Activated naive CD8-positive, alpha-beta T cell treated with anti-CD3 and anti-CD28 coated beads, Interleukin-2, amount 50 U/mL, for 16 hours (primary cell): ENCODE measurements around the gene MYLK.

Experiments
- DNase-seq: peaks from one replicate; pipeline ENCODE4 v3.0.0-alpha.2; 2020; ENCODE audit warnings: low read depth, low spot score

Gene MYLK

GRCh38 chr3:123819949-123820348 is 64.2 kb downstream of the MYLK start:
- DNase-seq = no peak

GRCh38 chr3:123818921-123819429 is 65.2 kb downstream of the MYLK start:
- DNase-seq = no peak

GRCh38 chr3:123818324-123818920 is 65.7 kb downstream of the MYLK start:
- DNase-seq = no peak

GRCh38 chr3:123817413-123817812 is 66.7 kb downstream of the MYLK start:
- no peak for DNase-seq

GRCh38 chr3:123816673-123817207 is 67.4 kb downstream of the MYLK start:
- no peak for DNase-seq

- DNase-seq = no peak
Observed at GRCh38 chr3:123815981-123816380, 68.2 kb downstream of the MYLK start.

- no peak for DNase-seq
Observed at GRCh38 chr3:123813876-123814275, 70.3 kb downstream of the MYLK start.

GRCh38 chr3:123809597-123809996 is 74.5 kb downstream of the MYLK start:
- no peak for DNase-seq

GRCh38 chr3:123808812-123809211 is 75.3 kb downstream of the MYLK start:
- DNase-seq = no peak

GRCh38 chr3:123807820-123808219 is 76.3 kb downstream of the MYLK start:
- DNase-seq = no peak

GRCh38 chr3:123805504-123805903 is 78.6 kb downstream of the MYLK start:
- DNase-seq = no peak

GRCh38 chr3:123805101-123805500 is 79.0 kb downstream of the MYLK start:
- no peak for DNase-seq

- no peak for DNase-seq
Observed at GRCh38 chr3:123804676-123805075, 79.5 kb downstream of the MYLK start.

- DNase-seq = no peak
Observed at GRCh38 chr3:123803521-123803920, 80.6 kb downstream of the MYLK start.

- no peak for DNase-seq
Observed at GRCh38 chr3:123802007-123802625, 82.0 kb downstream of the MYLK start.

GRCh38 chr3:123801474-123801873 is 82.7 kb downstream of the MYLK start:
- no peak for DNase-seq

GRCh38 chr3:123800362-123800682 is 83.8 kb downstream of the MYLK start:
- no peak for DNase-seq

- no peak for DNase-seq
Observed at GRCh38 chr3:123799544-123800361, 84.4 kb downstream of the MYLK start.

GRCh38 chr3:123798550-123798949 is 85.6 kb downstream of the MYLK start:
- no peak for DNase-seq

- no peak for DNase-seq
Observed at GRCh38 chr3:123795471-123796251, 88.5 kb downstream of the MYLK start.

- no peak for DNase-seq
Observed at GRCh38 chr3:123793425-123793824, 90.7 kb downstream of the MYLK start.
